CD1c-positive myeloid dendritic cell (primary cell): ENCODE measurements around the gene DYNC2LI1.
A peak's percentile ranks its signal among the peaks of the same experiment; 100 is the strongest.
"Not testable (repeated sequence)": the region's sequence is repeated elsewhere in the genome, so short reads cannot be mapped to it uniquely, and the experiment has no call there.

ENCODE experiments used
- DNase-seq: peaks from one replicate; pipeline ENCODE4 v3.0.0-alpha.2; 2016; ENCODE audit errors: extremely low spot score

Gene DYNC2LI1

GRCh38 chr2:43773876-43774613, at the start of gene DYNC2LI1:
TSS of gene DYNC2LI1 (plus strand) at chr2:43774039. CDS start at chr2:43774139, 100 bp downstream.
- peak; percentile 91 for DNase-seq

GRCh38 chr2:43724728-43725526, 48.9 kb upstream of the DYNC2LI1 start:
- no peak for DNase-seq

GRCh38 chr2:43725711-43726246, 48.1 kb upstream of the DYNC2LI1 start:
- no peak for DNase-seq

GRCh38 chr2:43726961-43727633, 46.7 kb upstream of the DYNC2LI1 start:
- not testable (repeated sequence) for DNase-seq

- no peak for DNase-seq
Observed at GRCh38 chr2:43727634-43728014, 46.2 kb upstream of the DYNC2LI1 start.

GRCh38 chr2:43729491-43730174, 44.2 kb upstream of the DYNC2LI1 start:
- DNase-seq = no peak

GRCh38 chr2:43731211-43731610, 42.6 kb upstream of the DYNC2LI1 start:
- DNase-seq = no peak

GRCh38 chr2:43736637-43737036, 37.2 kb upstream of the DYNC2LI1 start:
- DNase-seq = no peak

GRCh38 chr2:43737097-43737854, 36.6 kb upstream of the DYNC2LI1 start:
- DNase-seq = no peak

- no peak for DNase-seq
Observed at GRCh38 chr2:43737855-43738254, 36.0 kb upstream of the DYNC2LI1 start.

GRCh38 chr2:43738257-43738656, 35.6 kb upstream of the DYNC2LI1 start:
- DNase-seq = no peak

- no peak for DNase-seq
Observed at GRCh38 chr2:43743706-43744105, 30.1 kb upstream of the DYNC2LI1 start.

GRCh38 chr2:43745457-43745856, 28.4 kb upstream of the DYNC2LI1 start:
- no peak for DNase-seq

GRCh38 chr2:43748333-43748732, 25.5 kb upstream of the DYNC2LI1 start:
- DNase-seq = no peak

- DNase-seq = no peak
Observed at GRCh38 chr2:43749583-43749982, 24.3 kb upstream of the DYNC2LI1 start.

- no peak for DNase-seq
Observed at GRCh38 chr2:43751476-43751990, 22.3 kb upstream of the DYNC2LI1 start.

- DNase-seq = no peak
Observed at GRCh38 chr2:43752302-43752701, 21.5 kb upstream of the DYNC2LI1 start.

- no peak for DNase-seq
Observed at GRCh38 chr2:43754180-43754579, 19.7 kb upstream of the DYNC2LI1 start.

- no peak for DNase-seq
Observed at GRCh38 chr2:43758739-43759138, 15.1 kb upstream of the DYNC2LI1 start.

- no peak for DNase-seq
Observed at GRCh38 chr2:43759195-43759594, 14.6 kb upstream of the DYNC2LI1 start.

GRCh38 chr2:43762286-43762685, 11.6 kb upstream of the DYNC2LI1 start:
- DNase-seq = no peak
